ENCODE results near the gene SAMD4B. TPM values are rescaled to one million over a fixed set of nuclear protein-coding genes. Genes with fewer than 3 reads are reported as not detected.
"Not testable (repeated sequence)": the region's sequence is repeated elsewhere in the genome, so short reads cannot be mapped to it uniquely, and the experiment has no call there.

SAMD4B gene
- polyA plus RNA-seq, 5 donors = 79.7 to 128 (median 117) TPM

- DNase-seq = no peak
Observed at GRCh38 chr19:39329948-39330347, 12.3 kb upstream of the SAMD4B start.

GRCh38 chr19:39332293-39332692 is 9.9 kb upstream of the SAMD4B start:
- DNase-seq = no peak

GRCh38 chr19:39332738-39333137 is 9.5 kb upstream of the SAMD4B start:
- not testable (repeated sequence) for DNase-seq

GRCh38 chr19:39333507-39333906 is 8.7 kb upstream of the SAMD4B start:
- no peak for DNase-seq

GRCh38 chr19:39334444-39334976 is 7.7 kb upstream of the SAMD4B start:
- no peak for DNase-seq

GRCh38 chr19:39335168-39335548 is 7.1 kb upstream of the SAMD4B start:
- DNase-seq = no peak

GRCh38 chr19:39336483-39336882 is 5.7 kb upstream of the SAMD4B start:
- no peak for DNase-seq

- DNase-seq = no peak
Observed at GRCh38 chr19:39339674-39340073, 2.5 kb upstream of the SAMD4B start.

GRCh38 chr19:39340156-39340555 is 2.1 kb upstream of the SAMD4B start:
- DNase-seq = not testable (repeated sequence)

- DNase-seq = peak in 1 of 2 donors; percentile 34
Observed at GRCh38 chr19:39341129-39341718, 997 bp upstream of the SAMD4B start.

- no peak for DNase-seq
Observed at GRCh38 chr19:39342647-39343305, 555 bp downstream of the SAMD4B start.

- no peak for DNase-seq
Observed at GRCh38 chr19:39345956-39346355, 3.7 kb downstream of the SAMD4B start.

GRCh38 chr19:39347332-39348164 is 5.3 kb downstream of the SAMD4B start:
- DNase-seq = no peak

- DNase-seq = no peak
Observed at GRCh38 chr19:39349326-39349725, 7.1 kb downstream of the SAMD4B start.

GRCh38 chr19:39350156-39350555 is 7.9 kb downstream of the SAMD4B start:
- DNase-seq = no peak

- no peak for DNase-seq
Observed at GRCh38 chr19:39351537-39352064, 9.4 kb downstream of the SAMD4B start.

- no peak for DNase-seq
Observed at GRCh38 chr19:39352381-39353255, 10.4 kb downstream of the SAMD4B start.

GRCh38 chr19:39355253-39355652 is 13.0 kb downstream of the SAMD4B start:
- DNase-seq = no peak

GRCh38 chr19:39356073-39356472 is 13.9 kb downstream of the SAMD4B start:
- DNase-seq = no peak

GRCh38 chr19:39356647-39357046 is 14.4 kb downstream of the SAMD4B start:
- no peak for DNase-seq

- no peak for DNase-seq
Observed at GRCh38 chr19:39359026-39359425, 16.8 kb downstream of the SAMD4B start.
